ENCODE data around the gene RTN4RL1. TPM values are rescaled to one million over a fixed set of nuclear protein-coding genes. Genes with fewer than 3 reads are reported as not detected.

The RTN4RL1 gene
- total and polyA plus RNA-seq, 9 of the 15 experiments (the other 6 are each of a cell fraction or from before 2014, with no cell fraction given) = 0.04 to 0.06 (median 0.04) TPM; not detected in 5

- TF ChIP-seq CBX3 (IDR thresholded peaks at IDR 0.05; ENCODE audit: borderline replicate concordance in 1 of 2, low read length in 2 of 2) = no peak
- no peak for TF ChIP-seq GTF2F1 (IDR thresholded peaks at IDR 0.05; ENCODE audit: low read depth, low read length)
- TF ChIP-seq TEAD2 (tag; IDR thresholded peaks at IDR 0.05) = no peak
- TF ChIP-seq ZNF232 (CRISPR knock-in tag; IDR thresholded peaks at IDR 0.05) = no peak
- no peak for TF ChIP-seq NFIX (CRISPR knock-in tag; IDR thresholded peaks at IDR 0.05; ENCODE audit: low read depth)
- no peak for TF ChIP-seq PRPF4 (IDR thresholded peaks at IDR 0.05; ENCODE audit: insufficient read depth, low read depth, low read length, poor library complexity, severe bottlenecking)
- no peak for TF ChIP-seq SMARCB1 (IDR thresholded peaks at IDR 0.05; ENCODE audit: insufficient read length, low read depth)
- TF ChIP-seq ZNF518B (CRISPR knock-in tag; IDR thresholded peaks at IDR 0.05) = no peak
- no peak for TF ChIP-seq ZEB2 (IDR thresholded peaks at IDR 0.05)
- TF ChIP-seq CSDE1 (IDR thresholded peaks at IDR 0.05) = no peak
Measured at GRCh38 chr17:2034806-2035540, 9.8 kb upstream of the RTN4RL1 start (continued).
